HG03103 (cell line): ENCODE data around the gene TMCC3.
A peak's percentile ranks its signal among the peaks of the same experiment; 100 is the strongest.

Experiments
- ATAC-seq: cut with Tn5 transposase; IDR thresholded peaks from one replicate; pipeline ENCODE4 v1.9.1; 2021; ENCODE audit warnings: low read depth; ENCODE audit not compliant: unreplicated experiment

TMCC3 gene

DNA sequence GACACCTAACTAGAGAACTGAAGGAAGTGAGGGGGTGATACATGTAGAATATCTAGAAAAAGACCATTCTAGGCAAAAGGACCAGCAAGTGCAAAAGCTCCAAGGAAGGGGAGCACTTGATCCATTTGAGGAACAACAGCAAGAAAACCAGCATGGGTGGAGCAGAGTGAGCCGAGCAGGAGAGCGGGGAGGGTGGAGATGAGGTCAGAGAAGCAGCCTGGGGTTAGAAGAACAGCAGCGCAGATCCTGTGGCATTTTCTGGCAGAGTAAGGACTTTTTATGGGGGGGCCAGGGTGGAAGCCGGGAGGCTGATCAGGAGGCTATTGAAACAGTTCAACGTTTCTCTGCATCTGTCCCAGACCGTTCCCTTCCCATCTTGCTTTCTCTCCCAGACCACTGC lies 24.5 kb upstream of the TMCC3 start:
- ATAC-seq, result no peak

DNA sequence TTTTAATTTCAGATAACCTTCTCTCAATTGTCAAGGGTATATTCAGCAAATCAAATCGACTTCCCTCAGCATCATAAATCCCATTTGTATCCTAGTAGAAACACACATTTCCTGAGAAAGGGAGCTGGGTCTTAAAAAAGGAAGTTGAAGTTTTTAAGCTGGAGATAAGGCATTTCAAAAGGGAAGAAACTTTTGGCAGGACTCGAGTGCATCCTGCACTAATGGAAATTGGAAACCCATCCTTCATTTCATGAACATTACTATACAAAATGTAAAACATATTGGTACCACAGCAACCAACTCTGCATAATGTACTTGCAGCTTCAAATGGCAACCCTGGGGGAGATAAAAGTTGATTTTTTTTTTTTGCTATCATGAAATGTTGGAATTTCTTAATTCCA lies 23.7 kb upstream of the TMCC3 start:
- no peak for ATAC-seq

DNA sequence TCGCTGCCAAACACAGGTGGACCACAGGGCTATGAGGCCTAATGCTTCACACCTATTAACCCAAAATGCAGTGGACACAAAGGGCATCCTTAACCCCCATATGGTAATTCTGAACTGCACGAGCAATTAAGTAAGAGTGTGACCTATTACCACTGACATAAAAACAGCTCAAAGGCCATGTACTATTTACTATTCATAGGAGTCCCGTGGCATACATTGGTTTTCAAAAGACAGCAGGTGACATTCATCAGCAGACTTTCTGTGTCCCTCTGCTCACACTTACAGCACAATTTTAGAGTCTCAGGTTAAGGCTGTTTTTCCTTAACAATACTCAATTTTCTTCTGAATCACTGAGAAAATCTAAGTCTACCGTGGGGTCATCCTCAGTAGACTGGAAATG lies 23.1 kb upstream of the TMCC3 start:
- ATAC-seq, result no peak

DNA sequence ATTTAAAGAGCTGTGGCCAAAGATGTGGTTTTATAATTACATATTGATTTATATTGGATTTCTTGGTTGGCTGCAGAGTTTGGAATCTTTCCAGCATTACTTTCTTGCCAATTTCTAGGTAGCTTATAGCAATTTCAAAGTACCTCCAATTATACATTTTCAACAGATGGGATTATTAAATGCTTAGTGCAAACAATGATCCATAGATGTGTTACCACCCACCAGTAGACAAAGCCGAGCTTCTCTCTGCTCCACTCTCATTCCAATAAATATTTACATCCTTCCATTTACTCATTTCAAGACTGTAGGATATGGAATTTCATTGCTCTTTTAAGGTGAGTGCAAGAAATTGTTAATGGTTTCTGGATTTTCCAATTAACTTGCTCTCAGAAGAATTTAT lies 21.6 kb upstream of the TMCC3 start:
- ATAC-seq, result no peak

DNA sequence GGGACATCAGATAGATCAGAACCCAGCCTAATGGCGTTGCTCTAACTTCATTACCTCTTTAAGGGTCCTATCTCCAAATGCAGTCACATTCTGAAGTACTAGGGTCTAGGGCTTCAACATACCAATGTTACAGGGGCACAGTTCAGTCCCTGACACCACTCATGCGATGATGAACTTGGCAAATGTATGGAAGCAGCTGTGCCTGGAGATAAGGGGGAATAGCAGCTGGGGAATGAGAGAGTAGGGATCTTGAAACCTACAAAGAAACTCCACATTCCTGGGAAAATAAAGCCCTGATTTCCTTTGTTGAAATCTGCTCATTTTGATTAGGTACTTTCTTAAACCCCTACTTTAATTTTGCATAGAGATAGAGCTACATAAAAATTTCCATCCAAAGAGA lies 20.5 kb upstream of the TMCC3 start:
- ATAC-seq, result no peak

DNA sequence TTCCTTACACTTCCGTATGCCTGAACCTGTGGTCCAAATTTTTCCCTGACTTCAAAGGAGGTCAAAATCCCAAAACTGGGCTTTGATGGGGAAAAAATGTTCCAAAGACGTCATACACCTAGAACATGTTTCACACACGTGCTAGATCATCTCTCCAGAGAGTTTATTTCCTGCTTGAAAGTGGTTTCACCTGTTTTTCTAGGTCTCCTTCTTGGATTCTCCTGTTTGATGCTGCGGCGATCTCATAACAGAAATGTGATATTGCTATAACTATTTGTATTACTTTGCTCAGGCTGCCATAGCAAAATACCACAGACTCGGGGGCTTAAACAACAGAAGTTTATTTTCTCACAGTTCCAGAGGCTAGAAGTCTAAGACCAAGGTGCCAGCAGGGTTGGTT lies 19.7 kb upstream of the TMCC3 start:
- no peak for ATAC-seq

DNA sequence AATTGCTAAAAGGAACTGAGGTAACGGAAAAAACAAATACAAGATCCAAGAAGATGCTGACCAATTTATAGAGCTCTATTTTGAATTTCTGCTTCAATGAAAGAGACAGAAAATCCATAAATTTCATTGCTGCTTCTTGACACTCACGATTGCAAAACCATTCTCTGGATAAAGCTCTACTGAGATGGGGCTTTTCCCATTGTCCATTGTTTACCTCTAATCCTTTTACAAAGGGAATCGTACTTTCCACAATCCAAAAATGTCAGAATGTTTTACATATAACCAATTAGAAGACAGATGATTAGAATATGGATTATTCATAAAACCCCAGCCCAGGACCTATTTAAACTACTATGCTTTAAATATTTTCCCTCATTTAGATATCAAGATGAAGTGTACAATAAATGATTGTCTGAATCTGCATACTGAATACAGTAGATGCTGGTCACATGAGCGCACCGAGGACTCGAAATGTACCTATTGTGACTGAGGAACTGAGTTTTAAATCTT lies 16.7 kb upstream of the TMCC3 start:
- no peak for ATAC-seq

DNA sequence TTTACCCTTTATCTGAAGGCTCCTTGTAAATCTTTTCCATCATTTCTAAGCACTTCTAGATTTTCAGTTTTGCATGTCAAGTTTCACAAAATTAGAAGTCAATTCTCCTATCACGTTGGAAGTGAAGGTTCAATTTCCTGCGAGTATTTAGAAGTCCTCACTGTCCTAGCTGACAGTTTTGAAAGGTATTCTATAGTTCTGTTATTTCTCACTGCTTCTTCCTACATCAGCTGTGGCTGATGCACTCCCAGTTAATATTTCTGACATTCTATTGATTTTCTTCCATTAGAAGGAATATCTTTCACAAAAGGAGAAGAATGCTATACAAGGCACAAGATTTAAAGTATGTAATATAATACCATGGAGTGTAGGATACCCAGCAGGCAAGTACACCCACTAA lies 15.8 kb upstream of the TMCC3 start:
- ATAC-seq, result no peak

DNA sequence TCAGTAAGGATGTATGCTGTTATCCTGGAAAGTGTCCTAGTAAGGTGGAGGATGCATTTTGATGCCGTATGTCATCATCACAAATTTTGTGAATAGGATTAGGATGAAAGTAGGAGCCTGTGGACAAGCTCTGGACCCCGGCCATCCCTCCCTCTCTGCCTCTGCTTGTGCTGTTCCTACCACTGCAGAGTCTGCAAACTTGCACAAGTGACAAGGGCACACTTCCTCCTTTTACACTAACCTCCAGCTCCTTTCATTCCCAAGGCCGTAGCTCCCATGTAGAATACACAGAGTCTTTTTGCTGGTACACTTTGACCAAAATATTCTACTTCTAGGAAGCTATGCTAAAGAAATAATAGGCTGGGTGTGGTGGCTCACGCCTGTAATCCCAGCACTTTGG lies 13.3 kb upstream of the TMCC3 start:
- no peak for ATAC-seq

DNA sequence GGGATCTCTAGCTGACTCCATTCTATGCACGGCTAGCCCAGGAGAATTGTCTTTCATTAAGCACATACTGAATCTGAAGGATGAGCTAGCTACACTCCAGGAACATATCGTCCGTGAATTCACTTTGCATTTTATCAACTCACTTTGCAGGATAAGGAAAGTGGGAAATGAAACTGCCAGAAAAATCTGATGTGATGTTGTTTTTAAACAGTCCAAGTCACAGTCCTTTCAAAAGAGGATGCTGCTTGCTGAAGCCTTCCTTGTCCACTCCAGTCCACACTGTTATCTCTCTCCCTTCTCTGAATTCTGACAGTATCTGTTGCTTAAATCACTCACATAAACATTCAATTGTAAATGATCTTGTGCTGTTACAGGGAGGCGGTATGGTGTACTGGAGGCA lies 12.7 kb upstream of the TMCC3 start:
- no peak for ATAC-seq

DNA sequence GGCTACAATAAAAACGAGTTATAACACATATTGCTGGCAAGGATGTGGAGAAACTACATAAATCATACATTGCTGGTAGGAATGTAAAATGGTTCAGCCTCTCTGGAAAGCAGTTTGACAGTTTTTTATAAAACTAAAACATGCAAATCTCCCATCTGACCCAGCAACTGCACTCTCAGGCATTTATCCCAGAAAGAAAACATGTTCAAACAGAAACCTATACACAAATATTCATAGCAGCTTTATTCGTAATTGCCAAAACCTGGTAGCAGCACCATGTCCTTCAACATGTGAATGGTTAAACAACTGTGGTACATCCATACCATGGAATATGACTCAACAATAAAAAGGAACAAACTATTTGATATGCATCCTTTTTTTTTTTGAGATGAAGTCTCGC lies 10.1 kb upstream of the TMCC3 start:
- ATAC-seq, result no peak

DNA sequence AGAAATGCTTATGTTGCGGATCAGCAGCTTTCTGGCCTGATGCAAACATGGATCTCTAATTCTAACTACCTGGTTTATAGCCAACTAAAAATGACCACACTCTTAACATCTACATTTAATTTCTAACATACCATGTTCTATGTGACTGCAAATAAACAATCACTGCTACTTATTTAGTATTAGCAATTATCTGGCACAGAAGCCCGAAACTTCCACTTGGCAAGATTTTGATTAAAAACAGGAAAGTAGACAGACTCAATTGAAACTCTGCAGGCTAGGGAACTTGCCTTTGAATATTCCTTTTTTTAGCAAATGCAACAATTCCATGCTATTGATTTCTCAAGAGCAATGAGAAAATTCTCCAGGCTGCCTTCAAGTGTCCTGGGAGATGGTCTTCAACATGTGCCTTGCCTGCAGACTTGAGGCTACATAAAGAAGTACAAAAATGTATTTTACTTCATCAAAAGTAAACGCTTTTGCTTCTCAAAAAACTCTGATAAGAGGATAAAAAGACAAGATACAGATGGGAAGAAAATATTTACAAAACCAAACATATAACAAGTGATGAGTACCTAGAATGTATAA lies 9.1 kb upstream of the TMCC3 start:
- no peak for ATAC-seq

DNA sequence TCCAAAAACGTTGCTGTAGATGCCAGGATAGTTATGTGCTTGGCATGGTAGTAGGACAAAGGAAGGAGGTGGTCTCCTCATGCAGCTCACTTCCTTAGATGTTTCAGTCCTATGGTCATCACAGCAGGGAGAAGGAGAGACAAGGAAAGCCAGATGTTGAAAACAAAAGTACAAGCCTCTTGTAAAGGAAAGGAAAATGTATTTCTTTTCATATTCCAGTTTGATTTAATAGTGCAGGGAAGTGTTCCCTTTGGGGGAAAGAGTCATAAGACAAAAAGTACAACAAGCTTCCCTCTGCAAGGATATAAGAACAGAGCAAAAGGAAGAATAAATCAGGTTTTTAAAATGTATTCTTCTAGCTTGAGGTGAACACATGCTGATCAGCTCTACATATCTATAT lies 8.6 kb upstream of the TMCC3 start:
- no peak for ATAC-seq

DNA sequence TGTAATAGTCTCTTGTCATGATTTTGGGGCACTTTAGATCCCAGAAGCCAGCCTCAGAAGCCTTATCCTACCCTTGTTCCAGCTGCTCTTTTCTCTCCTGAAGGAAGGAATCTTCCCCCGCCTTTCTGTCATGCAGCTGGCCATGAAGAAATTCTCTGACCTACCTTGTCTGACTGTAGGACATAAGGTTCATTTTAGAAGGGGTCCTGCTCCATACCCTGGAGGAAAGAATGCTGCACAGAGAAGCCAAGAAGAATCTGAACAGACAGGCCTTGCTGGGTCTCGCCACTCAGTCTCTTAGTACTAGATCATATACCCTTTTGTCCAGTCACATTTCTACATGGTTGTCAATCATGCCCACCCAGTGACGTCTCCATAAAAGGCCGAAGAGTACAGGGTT lies 6.2 kb upstream of the TMCC3 start:
- ATAC-seq, result no peak

DNA sequence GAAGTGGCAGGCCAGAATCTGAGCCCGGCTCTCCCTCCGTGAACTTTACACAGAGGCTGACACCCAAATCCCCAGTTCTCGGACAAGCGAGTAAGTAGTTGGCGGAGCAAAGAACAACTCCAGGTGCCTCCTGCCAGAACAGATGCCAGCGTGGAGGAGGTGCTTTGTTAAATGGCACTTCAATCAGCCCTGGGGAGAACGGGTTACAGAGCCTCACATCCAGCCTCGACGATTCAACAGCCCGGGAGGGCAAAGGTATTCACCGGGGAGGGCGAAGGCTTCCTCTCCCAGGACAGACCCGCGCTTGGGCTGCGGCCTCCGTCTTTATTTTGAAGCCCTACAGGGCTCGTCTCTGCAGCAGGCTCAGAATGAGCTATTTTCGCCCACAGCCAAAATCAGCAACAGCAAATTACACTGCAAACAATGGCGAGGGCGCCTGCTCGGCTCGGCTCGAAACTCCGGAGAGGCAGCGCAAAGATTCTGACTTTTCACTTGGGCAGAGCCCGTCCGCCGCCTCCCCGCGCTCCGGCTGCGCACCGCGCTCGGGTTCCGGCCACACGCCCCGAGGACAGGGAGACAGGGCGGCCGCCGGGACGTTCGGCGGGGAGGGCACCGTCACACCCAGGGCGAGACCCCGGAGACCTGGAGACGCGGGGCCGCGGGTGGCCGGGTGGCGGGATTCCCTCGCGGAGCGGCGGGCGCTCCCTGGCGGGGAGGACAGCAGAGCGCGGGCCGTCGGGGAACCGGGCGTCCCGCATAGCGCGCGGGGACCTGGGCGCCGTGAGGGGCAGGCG lies 811 bp downstream of the TMCC3 start:
- ATAC-seq, result peak; percentile 31

DNA sequence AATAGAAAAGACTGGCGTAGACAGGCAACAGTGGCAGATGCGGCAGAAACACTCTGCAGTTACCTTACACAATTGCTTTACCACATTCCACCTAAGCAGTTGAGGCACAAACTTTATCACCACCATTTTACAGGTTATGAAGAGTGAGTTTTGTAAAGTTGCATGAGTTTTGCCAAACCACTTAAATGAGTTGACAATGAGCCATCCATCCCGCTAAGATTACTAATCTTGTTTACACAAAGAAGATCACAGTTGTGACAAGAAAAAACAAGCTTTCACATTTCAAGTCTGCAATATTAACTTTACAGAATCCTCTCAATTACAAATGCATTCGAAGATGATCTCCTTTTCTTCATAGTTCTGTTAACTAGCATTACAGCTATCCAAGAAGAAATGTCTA lies 1.8 kb downstream of the TMCC3 start:
- no peak for ATAC-seq

DNA sequence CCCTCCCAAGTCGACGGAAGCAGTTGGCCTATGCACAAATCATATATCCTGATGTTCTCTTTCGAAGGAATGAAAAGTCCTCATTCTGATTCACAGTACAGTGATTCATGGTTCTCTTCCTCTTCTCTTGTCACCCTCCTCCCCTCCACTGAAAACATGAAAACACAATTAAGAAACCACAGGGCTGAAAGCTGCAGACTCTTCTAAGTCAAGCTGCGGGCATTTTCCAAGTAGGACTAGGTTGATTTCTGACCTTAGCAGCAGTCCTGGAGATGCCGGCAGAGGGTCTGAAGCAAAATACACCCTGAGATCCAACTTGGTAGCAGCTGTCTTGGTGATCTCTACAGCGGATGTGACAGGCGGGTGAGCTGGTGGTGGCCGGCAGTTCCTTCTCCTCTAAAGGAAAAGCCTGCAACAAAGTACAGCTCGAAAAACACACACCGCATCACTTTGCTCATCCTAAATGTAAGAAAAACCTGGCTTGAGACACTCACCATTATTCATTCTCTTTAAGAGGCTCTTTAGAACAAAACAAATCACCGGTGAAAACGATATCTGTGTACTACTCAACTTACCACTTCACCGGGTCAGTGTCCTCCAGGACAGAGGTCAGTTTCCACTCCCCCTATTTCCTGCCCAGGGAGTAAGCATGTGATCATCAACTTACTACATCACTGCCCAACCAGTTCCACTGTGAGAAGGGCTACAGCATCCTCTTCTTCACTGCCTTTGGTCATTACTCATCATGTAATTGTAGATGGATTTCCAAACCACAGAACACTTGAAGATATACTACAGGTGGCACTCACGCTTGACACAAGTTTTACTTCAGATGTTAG lies 6.0 kb downstream of the TMCC3 start:
- ATAC-seq, result peak; percentile 35

DNA sequence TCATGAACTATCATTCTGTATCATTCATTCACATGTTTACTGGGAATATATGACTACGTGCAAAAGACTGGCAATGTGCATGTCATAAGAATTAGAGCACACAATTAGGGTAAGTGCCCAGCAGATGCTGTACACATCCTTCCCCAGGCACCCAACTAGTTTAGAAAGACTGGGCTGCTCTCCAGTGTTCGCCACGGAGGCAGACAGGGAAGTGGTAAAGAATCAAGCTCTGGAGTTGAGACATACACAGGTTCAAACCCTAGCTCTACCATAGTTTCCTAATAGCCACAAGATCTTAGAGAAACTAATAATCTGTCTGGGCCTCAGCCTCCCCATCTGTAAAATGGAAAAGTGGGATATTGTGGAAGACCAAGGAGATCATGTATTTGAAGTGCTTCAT lies 6.8 kb downstream of the TMCC3 start:
- no peak for ATAC-seq

DNA sequence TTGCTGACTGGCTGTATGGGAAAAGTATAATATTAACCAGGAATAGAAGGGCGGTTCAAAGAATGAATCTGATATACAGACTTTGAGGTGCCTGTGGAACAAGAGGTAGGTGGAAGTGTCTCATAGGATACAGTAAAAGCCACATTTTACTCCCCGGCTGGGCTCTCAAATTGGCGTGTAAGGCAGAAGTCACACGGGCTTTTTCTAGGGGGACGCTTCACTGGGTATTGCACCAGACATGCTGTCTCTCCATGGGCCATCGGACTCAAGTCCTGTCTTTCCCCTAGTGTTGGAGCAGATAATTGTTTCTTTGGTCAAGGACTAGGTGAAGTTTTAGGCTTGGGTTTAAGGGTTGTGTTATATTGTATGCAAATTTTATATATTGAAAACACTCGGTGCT lies 9.1 kb downstream of the TMCC3 start:
- no peak for ATAC-seq

DNA sequence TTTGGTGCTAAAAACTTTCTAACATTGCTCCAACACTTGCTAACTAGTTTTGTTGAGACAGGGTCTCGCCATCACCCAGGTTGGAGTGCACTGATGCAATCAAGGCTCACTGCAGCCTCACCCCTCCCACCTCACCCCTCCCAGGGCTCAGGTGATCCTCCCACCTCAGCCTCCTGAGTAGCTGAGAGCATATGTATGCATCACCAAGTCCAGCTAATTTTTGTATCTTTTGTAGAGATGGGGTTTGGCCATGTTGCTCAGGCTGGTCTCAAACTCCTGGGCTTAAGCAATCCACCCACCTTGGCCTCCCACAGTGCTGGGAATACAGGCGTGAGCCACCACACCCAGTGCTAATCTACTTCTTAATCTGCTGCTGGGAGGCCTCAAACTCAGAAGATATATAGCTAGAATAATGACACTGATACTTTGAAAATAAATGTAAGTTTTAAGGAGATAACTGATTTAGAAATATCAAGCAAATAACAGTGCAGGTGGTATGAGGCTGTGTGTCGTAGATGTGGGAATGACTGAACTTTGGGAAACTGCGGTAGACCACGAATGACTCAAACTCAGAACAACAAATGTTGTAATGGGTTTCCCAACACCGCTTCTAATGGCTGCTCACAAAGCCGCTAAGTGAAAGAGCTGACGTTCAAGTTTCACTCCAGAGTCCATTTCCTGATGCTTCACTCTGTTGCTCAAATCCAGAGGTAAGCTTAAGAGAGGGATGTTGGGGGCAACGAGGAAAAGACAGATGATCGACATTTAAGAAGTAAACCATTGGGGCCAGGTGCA lies 10.0 kb downstream of the TMCC3 start:
- peak; percentile 64 for ATAC-seq

DNA sequence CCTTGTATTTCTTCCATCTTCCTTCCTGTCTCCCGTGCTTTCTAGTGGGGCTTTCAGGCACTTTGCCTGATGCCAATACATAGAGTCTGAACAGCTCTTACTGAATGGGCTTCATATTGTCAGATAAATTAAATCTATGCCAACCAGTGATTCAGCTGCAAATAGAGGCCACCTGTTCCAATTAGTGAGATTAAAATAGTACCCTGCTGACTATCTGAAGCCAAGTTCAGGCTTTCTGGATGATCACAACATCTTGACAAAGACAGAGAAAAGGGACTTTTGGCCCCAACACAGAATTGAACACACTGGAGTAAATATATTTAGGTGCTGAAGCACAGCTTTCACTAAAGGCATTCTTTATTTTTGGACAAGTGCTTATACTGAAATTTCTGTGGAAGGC lies 11.8 kb downstream of the TMCC3 start:
- ATAC-seq, result no peak
